Tibial nerve (tissue), 4 donors: ENCODE data around the gene CTAGE8.
"Not testable (repeated sequence)": the region's sequence is repeated elsewhere in the genome, so short reads cannot be mapped to it uniquely, and the experiment has no call there.

Experiments
- EP300 ChIP-seq, 2 donors: sonication (generic); formaldehyde crosslinking; IDR thresholded peaks; one replicate each; pipeline ENCODE4 v1.6.1; 2017; ENCODE audit warnings: antibody characterized with exemption in 2 of 2, mild to moderate bottlenecking in 1 of 2
- POLR2A ChIP-seq, 2 donors: fragments of 450-650 bp; IDR thresholded peaks; one replicate each; pipeline ENCODE4 v1.6.1; 2017; ENCODE audit warnings: antibody characterized with exemption in 2 of 2, mild to moderate bottlenecking in 2 of 2, moderate library complexity in 2 of 2
- TF ChIP-seq, protein P1 (sequence below), 5 experiments: fragments of 200-600 bp in 3 of 5; fragments of 450-650 bp in 2 of 5; sonication (generic) in 3 of 5; IDR thresholded peaks; one replicate each; pipeline ENCODE4 v1.5.1; 2016 to 2019; ENCODE audit warnings: antibody characterized with exemption in 5 of 5, mild to moderate bottlenecking in 3 of 5, moderate library complexity in 2 of 5

DNA sequence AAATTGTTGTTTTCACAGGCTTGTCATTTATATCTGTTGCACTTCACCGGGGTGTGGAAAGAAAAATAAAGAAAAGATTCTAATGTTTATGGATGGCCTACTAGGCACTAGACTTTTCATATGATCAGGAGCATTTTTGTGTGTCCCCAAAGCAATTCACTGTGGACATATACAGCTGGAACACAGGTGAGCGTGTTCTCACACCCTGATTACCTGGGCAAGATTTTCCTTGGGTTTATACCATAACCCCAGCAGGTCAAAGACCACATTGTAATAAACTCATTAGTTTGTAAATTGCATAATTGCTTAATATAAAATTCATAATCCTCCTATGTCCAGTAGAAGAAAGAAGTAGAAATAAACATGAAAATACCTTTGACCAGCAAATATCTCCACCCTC is 42.1 kb upstream of the CTAGE8 start:
- TF ChIP-seq, protein P1, sequence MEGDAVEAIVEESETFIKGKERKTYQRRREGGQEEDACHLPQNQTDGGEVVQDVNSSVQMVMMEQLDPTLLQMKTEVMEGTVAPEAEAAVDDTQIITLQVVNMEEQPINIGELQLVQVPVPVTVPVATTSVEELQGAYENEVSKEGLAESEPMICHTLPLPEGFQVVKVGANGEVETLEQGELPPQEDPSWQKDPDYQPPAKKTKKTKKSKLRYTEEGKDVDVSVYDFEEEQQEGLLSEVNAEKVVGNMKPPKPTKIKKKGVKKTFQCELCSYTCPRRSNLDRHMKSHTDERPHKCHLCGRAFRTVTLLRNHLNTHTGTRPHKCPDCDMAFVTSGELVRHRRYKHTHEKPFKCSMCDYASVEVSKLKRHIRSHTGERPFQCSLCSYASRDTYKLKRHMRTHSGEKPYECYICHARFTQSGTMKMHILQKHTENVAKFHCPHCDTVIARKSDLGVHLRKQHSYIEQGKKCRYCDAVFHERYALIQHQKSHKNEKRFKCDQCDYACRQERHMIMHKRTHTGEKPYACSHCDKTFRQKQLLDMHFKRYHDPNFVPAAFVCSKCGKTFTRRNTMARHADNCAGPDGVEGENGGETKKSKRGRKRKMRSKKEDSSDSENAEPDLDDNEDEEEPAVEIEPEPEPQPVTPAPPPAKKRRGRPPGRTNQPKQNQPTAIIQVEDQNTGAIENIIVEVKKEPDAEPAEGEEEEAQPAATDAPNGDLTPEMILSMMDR (IDR thresholded peaks at IDR 0.05) = not testable (repeated sequence)
- TF ChIP-seq POLR2A, EP300 (IDR thresholded peaks at IDR 0.05): not testable (repeated sequence)
